Psoas muscle (tissue), 8 donors: ENCODE results near the gene SETD6. TPM values are rescaled to one million over a fixed set of nuclear protein-coding genes. Genes with fewer than 3 reads are reported as not detected.

Experiments used
- ATAC-seq, 4 donors: fragments of 200-7000 bp; cut with Tn5 transposase; one replicate each; pipeline ENCODE4 v1.9.1; 2020; ENCODE audit warnings: moderate library complexity in 3 of 4, mild to moderate bottlenecking in 2 of 4
- DNase-seq, 2 donors: peaks; one replicate each; pipeline ENCODE4 v3.0.0-alpha.2; 2020
- H3K27ac ChIP-seq: fragments of 200-600 bp; one replicate; pipeline ENCODE4 v1.8.0; 2022
- H3K27me3 ChIP-seq, 3 donors: fragments of 200-600 bp in 1 of 3; one replicate each; pipeline versions ENCODE4 v1.6.1 to v1.8.0; 2013 to 2022; ENCODE audit warnings: low read length in 2 of 3, mild to moderate bottlenecking in 2 of 3, moderate library complexity in 1 of 3; ENCODE audit not compliant: insufficient read depth in 3 of 3
- H3K36me3 ChIP-seq, 2 donors: fragments of 200-600 bp in 1 of 2; one replicate each; pipeline versions ENCODE4 v1.6.1 to v1.8.0; 2013 to 2022; ENCODE audit warnings: low read depth in 1 of 2, mild to moderate bottlenecking in 1 of 2, moderate library complexity in 1 of 2; ENCODE audit not compliant: insufficient read depth in 1 of 2
- H3K4me1 ChIP-seq: fragments of 200-600 bp; one replicate; pipeline ENCODE4 v1.8.0; 2022
- H3K4me3 ChIP-seq: fragments of 200-600 bp; one replicate; pipeline ENCODE4 v1.8.0; 2022; ENCODE audit warnings: mild to moderate bottlenecking
- H3K9me3 ChIP-seq: fragments of 200-600 bp; one replicate; pipeline ENCODE4 v1.8.0; 2022
- CTCF ChIP-seq: fragments of 200-600 bp; IDR thresholded peaks from one replicate; pipeline ENCODE4 v1.8.0; 2022; ENCODE audit warnings: antibody characterized with exemption
- WGBS, 3 donors: extraction: QIAGEN DNeasy Blood & Tissue Kit; methylation state at CpG; one replicate each; pipeline versions ENCODE4 v1.1.6 to v1.1.7; 2013; 5-methylcytosine and 5-hydroxymethylcytosine counted together
- intact Hi-C, 2 donors: fragments of 100-400 bp; cut with DNase I; formaldehyde crosslinking; loops; one replicate each; pipeline versions ENCODE4 v1.11.0 to v1.14.2; 2022
- polyA plus RNA-seq, 3 donors: library from polyadenylated mRNA; stranded (reverse); fragments of 200-250 nt; gene quantifications; one replicate each; pipeline ENCODE4 v1.2.3, GENCODE V29; 2013
- total RNA-seq, 4 donors: library from RNA; stranded (reverse); fragmentation: NEBNext Ultra II Directional in 2 of 4; extraction: Animal tissue kit (Norgen Biotek cat#: 25700) in 2 of 4; gene quantifications; one replicate each; pipeline versions ENCODE4 v1.2.1 to v1.2.4, GENCODE V29; 2021 to 2023
- donor health status: healthy with polysubstance abuse.
- donor health status: DM: no; HTN: no; CAD: no; lungs with moderate emphysema.
- donor health status: Bipolar disorder and iron deficiency.
- donor health status: healthy.
- donor health status: DM: yes; HTN: yes; CAD: no.
- donor health status: DM: no; HTN: no; CAD: no.
- donor health status: DM: no; HTN: no; CAD: no.
- donor health status: DM: yes; HTN: yes; CAD: no.

SETD6 gene
- total and polyA plus RNA-seq, 7 donors, result 11.1 to 35.5 (median 21.0) TPM

- intact Hi-C loops, result no loop called here
- Histone ChIP-seq H3K27ac (no peak overlapping the region), H3K4me1 (no peaks in the 10 kb centered on the region), H3K27me3 (peaks cover 0 to 4% (median 4%) of the 10 kb centered on the region in 3 donors), H3K4me3 (no peak overlapping the region), H3K9me3 (no peaks in the 10 kb centered on the region), H3K36me3 (no peaks in the 10 kb centered on the region)
- TF ChIP-seq CTCF, result no peak
- 53 to 55% (median 55%) methylated on average over 22 to 24 of the region's 24 CpGs for WGBS, 3 donors
- DNase-seq, result no peak
- ATAC-seq, result peak in 1 of 4 donors; percentile 5
Observed at GRCh38 chr16:58495521-58496331, 19.6 kb upstream of the SETD6 start.

- intact Hi-C loops, result no loop called here
- DNase-seq, result no peak
Observed at GRCh38 chr16:58497468-58497867, 17.8 kb upstream of the SETD6 start.

GRCh38 chr16:58497935-58498334, 17.4 kb upstream of the SETD6 start:
- peaks cover 0 to 20% (median 14%) of the 10 kb centered on the region in 3 donors for H3K27me3 ChIP-seq
- no peak overlapping the region for H3K27ac ChIP-seq
- DNase-seq, result no peak
- no peak overlapping the region for H3K4me3 ChIP-seq
- no peaks in the 10 kb centered on the region for H3K9me3 ChIP-seq
- H3K4me1 ChIP-seq, result no peaks in the 10 kb centered on the region
- TF ChIP-seq CTCF, result no peak
- 55 to 70% (median 68%) methylated on average over 5 of the region's 5 CpGs for WGBS, 3 donors
- ATAC-seq, result no peak
- intact Hi-C loops, result no loop called here
- no peaks in the 10 kb centered on the region for H3K36me3 ChIP-seq

More at GRCh38 chr16:58497468-58497867, 17.8 kb upstream of the SETD6 start:
- Histone ChIP-seq H3K4me3 (no peak overlapping the region), H3K4me1 (no peaks in the 10 kb centered on the region), H3K36me3 (no peaks in the 10 kb centered on the region), H3K27ac (no peak overlapping the region), H3K9me3 (no peaks in the 10 kb centered on the region), H3K27me3 (peaks cover 0 to 20% (median 14%) of the 10 kb centered on the region in 3 donors)
- no peak for TF ChIP-seq CTCF
- WGBS, 3 donors, result 83 to 93% (median 88%) methylated on average over 2 of the region's 2 CpGs
- no peak for ATAC-seq

- ATAC-seq (no peak), DNase-seq (no peak)
- intact Hi-C loops, result no loop called here
- no peaks in the 10 kb centered on the region for H3K36me3 ChIP-seq
- 80 to 84% (median 82%) methylated on average over 9 of the region's 9 CpGs for WGBS, 3 donors
- H3K4me3 ChIP-seq, result no peak overlapping the region
- H3K4me1 ChIP-seq, result no peaks in the 10 kb centered on the region
- TF ChIP-seq CTCF, result no peak
- H3K27me3 ChIP-seq, result peaks cover 0 to 20% (median 14%) of the 10 kb centered on the region in 3 donors
- H3K27ac ChIP-seq, result no peak overlapping the region
- no peaks in the 10 kb centered on the region for H3K9me3 ChIP-seq
Observed at GRCh38 chr16:58498341-58499091, 16.8 kb upstream of the SETD6 start.
